ENCODE measurements around the gene CDC14A.

The CDC14A gene

DNA sequence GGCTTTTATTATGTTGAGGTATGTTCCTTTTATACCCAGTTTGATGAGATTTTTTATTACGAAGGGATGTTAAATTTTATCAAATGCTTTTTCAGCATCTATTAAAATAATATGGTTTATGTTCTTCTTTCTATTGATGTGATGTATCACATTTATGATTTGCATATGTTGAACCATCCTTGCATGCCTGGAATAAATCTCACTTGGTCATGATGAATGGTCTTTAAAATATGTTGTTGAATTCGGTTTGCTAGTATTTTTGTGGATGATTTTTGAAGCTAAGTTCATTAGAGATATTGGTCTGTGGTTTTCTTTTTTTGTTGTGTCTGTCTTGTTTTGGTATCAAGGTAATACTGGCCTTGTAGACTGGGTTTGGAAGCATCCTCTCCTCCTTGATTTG lies 199.7 kb downstream of the CDC14A start:
- Histone ChIP-seq H3K14ac (ENCODE audit: low read length in 2 of 2) (no peak overlapping the region), H4K91ac (ENCODE audit: low read length) (no peak overlapping the region), H2BK12ac (ENCODE audit: low read length in 2 of 2) (no peak overlapping the region), H3K36me3 (ENCODE audit: control insufficient read depth in 1 of 2, insufficient read depth in 2 of 2, low read depth in 1 of 2, low read length in 2 of 2) (no peaks in the 10 kb centered on the region), H3K18ac (ENCODE audit: low read depth in 1 of 2, low read length in 2 of 2) (no peak overlapping the region), H3K4ac (ENCODE audit: low read depth in 1 of 2, low read length in 2 of 2) (no peak overlapping the region), H3K79me1 (replicated peaks; ENCODE audit: low read length, poor library complexity, severe bottlenecking) (no peaks in the 10 kb centered on the region), H3K4me1 (ENCODE audit: control insufficient read depth, insufficient read depth, low read depth, low read length) (no peaks in the 10 kb centered on the region), H3K9ac (ENCODE audit: low read length) (no peak overlapping the region), H3K23ac (ENCODE audit: low read length in 2 of 2) (no peak overlapping the region), H3K27me3 (ENCODE audit: control insufficient read depth in 1 of 2, insufficient read depth in 1 of 2, low read length in 2 of 2) (no peaks in the 10 kb centered on the region), H2AK5ac (ENCODE audit: low read length, severe bottlenecking) (no peak overlapping the region), H4K8ac (ENCODE audit: low read length) (no peak overlapping the region), H2BK120ac (ENCODE audit: low read depth, low read length) (no peak overlapping the region), H2BK15ac (ENCODE audit: low read depth, poor library complexity, severe bottlenecking) (no peak overlapping the region), H3K4me3 (ENCODE audit: insufficient read depth in 1 of 2, low read depth in 1 of 2, low read length in 2 of 2) (no peak overlapping the region), H2AFZ (ENCODE audit: low read depth, low read length) (no peak overlapping the region), H3K9me3 (ENCODE audit: control insufficient read depth, low read length) (peaks cover 48% of the 10 kb centered on the region), H3K27ac (ENCODE audit: low read length, poor library complexity, severe bottlenecking) (no peak overlapping the region), H3K4me2 (ENCODE audit: low read length, poor library complexity, severe bottlenecking) (no peak overlapping the region), H2BK5ac (ENCODE audit: low read depth, low read length, poor library complexity, severe bottlenecking) (no peak overlapping the region)
- DNase-seq: no peak
- WGBS: 48% methylated on average over 1 of the region's 2 CpGs

GRCh38 chr1:100552922-100553321 lies 200.6 kb downstream of the CDC14A start:
- Histone ChIP-seq H3K4me3 (ENCODE audit: insufficient read depth in 1 of 2, low read depth in 1 of 2, low read length in 2 of 2) (no peak overlapping the region), H3K4me1 (ENCODE audit: control insufficient read depth, insufficient read depth, low read depth, low read length) (no peaks in the 10 kb centered on the region), H2BK15ac (ENCODE audit: low read depth, poor library complexity, severe bottlenecking) (no peak overlapping the region), H2AFZ (ENCODE audit: low read depth, low read length) (no peak overlapping the region), H3K18ac (ENCODE audit: low read depth in 1 of 2, low read length in 2 of 2) (no peak overlapping the region), H3K27me3 (ENCODE audit: control insufficient read depth in 1 of 2, insufficient read depth in 1 of 2, low read length in 2 of 2) (no peaks in the 10 kb centered on the region), H3K4ac (ENCODE audit: low read depth in 1 of 2, low read length in 2 of 2) (no peak overlapping the region), H3K14ac (ENCODE audit: low read length in 2 of 2) (no peak overlapping the region), H3K9me3 (ENCODE audit: control insufficient read depth, low read length) (peaks cover 51% of the 10 kb centered on the region), H3K79me1 (replicated peaks; ENCODE audit: low read length, poor library complexity, severe bottlenecking) (no peaks in the 10 kb centered on the region), H4K91ac (ENCODE audit: low read length) (no peak overlapping the region), H3K27ac (ENCODE audit: low read length, poor library complexity, severe bottlenecking) (no peak overlapping the region), H3K4me2 (ENCODE audit: low read length, poor library complexity, severe bottlenecking) (no peak overlapping the region), H3K9ac (ENCODE audit: low read length) (no peak overlapping the region), H4K8ac (ENCODE audit: low read length) (no peak overlapping the region), H2AK5ac (ENCODE audit: low read length, severe bottlenecking) (no peak overlapping the region), H2BK5ac (ENCODE audit: low read depth, low read length, poor library complexity, severe bottlenecking) (no peak overlapping the region), H2BK120ac (ENCODE audit: low read depth, low read length) (no peak overlapping the region), H3K23ac (ENCODE audit: low read length in 2 of 2) (no peak overlapping the region), H3K36me3 (ENCODE audit: control insufficient read depth in 1 of 2, insufficient read depth in 2 of 2, low read depth in 1 of 2, low read length in 2 of 2) (no peaks in the 10 kb centered on the region), H2BK12ac (ENCODE audit: low read length in 2 of 2) (no peak overlapping the region)
- no peak for DNase-seq
- no CpG with 5 or more reads among the region's 2 CpGs for WGBS

DNA sequence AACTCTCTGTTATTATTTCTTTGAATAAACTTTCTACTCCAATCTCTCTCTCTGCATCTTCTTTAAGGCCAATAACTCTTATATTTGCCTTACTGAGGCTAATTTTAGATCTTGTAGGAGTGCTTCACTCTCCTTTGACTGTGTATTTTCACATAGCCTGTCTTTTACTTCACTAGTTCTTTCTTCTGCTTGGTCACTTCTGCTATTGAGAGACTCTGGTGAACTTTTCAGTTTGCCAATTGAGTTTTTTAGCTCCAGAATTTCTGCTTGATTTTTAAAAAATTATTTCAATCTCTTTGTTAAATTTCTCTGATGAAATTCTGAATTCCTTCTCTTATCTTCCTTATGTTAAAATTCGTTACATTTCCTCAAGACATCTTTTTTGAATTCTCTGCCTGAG lies 203.9 kb downstream of the CDC14A start:
- Histone ChIP-seq H3K4me3 (ENCODE audit: insufficient read depth in 1 of 2, low read depth in 1 of 2, low read length in 2 of 2) (no peak overlapping the region), H3K27me3 (ENCODE audit: control insufficient read depth in 1 of 2, insufficient read depth in 1 of 2, low read length in 2 of 2) (no peaks in the 10 kb centered on the region), H2BK5ac (ENCODE audit: low read depth, low read length, poor library complexity, severe bottlenecking) (no peak overlapping the region), H3K4ac (ENCODE audit: low read depth in 1 of 2, low read length in 2 of 2) (no peak overlapping the region), H3K27ac (ENCODE audit: low read length, poor library complexity, severe bottlenecking) (no peak overlapping the region), H2BK12ac (ENCODE audit: low read length in 2 of 2) (no peak overlapping the region), H2BK15ac (ENCODE audit: low read depth, poor library complexity, severe bottlenecking) (no peak overlapping the region), H3K4me1 (ENCODE audit: control insufficient read depth, insufficient read depth, low read depth, low read length) (no peaks in the 10 kb centered on the region), H3K79me1 (replicated peaks; ENCODE audit: low read length, poor library complexity, severe bottlenecking) (no peaks in the 10 kb centered on the region), H2AK5ac (ENCODE audit: low read length, severe bottlenecking) (no peak overlapping the region), H3K9ac (ENCODE audit: low read length) (no peak overlapping the region), H3K23ac (ENCODE audit: low read length in 2 of 2) (no peak overlapping the region), H3K14ac (ENCODE audit: low read length in 2 of 2) (no peak overlapping the region), H4K8ac (ENCODE audit: low read length) (no peak overlapping the region), H4K91ac (ENCODE audit: low read length) (no peak overlapping the region), H3K4me2 (ENCODE audit: low read length, poor library complexity, severe bottlenecking) (no peak overlapping the region), H3K18ac (ENCODE audit: low read depth in 1 of 2, low read length in 2 of 2) (no peak overlapping the region), H2BK120ac (ENCODE audit: low read depth, low read length) (no peak overlapping the region), H2AFZ (ENCODE audit: low read depth, low read length) (no peak overlapping the region), H3K36me3 (ENCODE audit: control insufficient read depth in 1 of 2, insufficient read depth in 2 of 2, low read depth in 1 of 2, low read length in 2 of 2) (no peaks in the 10 kb centered on the region), H3K9me3 (ENCODE audit: control insufficient read depth, low read length) (peaks cover 48% of the 10 kb centered on the region)
- whole genome bisulfite sequencing: 67% methylated on average over 1 of the region's 1 CpG
- no peak for DNase-seq

DNA sequence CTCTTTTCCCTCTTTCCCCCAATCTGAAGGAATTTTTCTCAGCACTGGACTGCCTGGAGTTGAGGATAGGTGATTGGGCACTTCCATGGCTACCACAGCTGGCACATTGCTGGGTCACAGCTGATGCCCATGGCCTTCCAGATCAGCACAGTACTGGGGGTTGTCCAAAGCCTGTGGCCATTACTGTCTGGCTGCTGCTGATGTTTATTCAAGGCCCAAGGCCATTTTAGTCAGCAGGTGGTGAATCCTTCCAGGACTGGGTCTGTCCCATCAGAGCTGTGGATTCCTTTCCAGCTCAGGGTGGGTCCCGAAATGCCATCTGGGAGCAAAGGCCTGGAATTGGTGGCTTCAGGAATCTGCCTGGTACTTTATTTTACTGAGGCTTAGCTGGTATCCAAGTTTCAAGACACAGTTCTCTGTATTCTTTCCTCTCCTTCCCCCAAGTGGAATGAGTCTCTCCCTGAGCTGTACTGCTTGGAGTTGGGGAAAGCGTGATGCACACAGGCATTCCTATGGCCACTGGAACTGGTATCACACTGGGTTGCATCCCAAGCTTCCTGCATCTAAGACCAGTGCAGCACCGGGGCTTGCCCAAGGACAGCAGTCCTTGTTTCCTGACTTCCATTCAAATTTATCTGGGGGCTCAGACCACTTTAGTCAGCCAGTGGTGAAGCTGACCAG lies 204.8 kb downstream of the CDC14A start:
- Histone ChIP-seq H2BK12ac (ENCODE audit: low read length in 2 of 2) (no peak overlapping the region), H2BK15ac (ENCODE audit: low read depth, poor library complexity, severe bottlenecking) (no peak overlapping the region), H3K18ac (ENCODE audit: low read depth in 1 of 2, low read length in 2 of 2) (no peak overlapping the region), H2AK5ac (ENCODE audit: low read length, severe bottlenecking) (no peak overlapping the region), H3K14ac (ENCODE audit: low read length in 2 of 2) (no peak overlapping the region), H3K27ac (ENCODE audit: low read length, poor library complexity, severe bottlenecking) (no peak overlapping the region), H2BK5ac (ENCODE audit: low read depth, low read length, poor library complexity, severe bottlenecking) (no peak overlapping the region), H3K4me1 (ENCODE audit: control insufficient read depth, insufficient read depth, low read depth, low read length) (no peaks in the 10 kb centered on the region), H3K23ac (ENCODE audit: low read length in 2 of 2) (no peak overlapping the region), H3K4ac (ENCODE audit: low read depth in 1 of 2, low read length in 2 of 2) (no peak overlapping the region), H3K79me1 (replicated peaks; ENCODE audit: low read length, poor library complexity, severe bottlenecking) (no peaks in the 10 kb centered on the region), H3K4me3 (ENCODE audit: insufficient read depth in 1 of 2, low read depth in 1 of 2, low read length in 2 of 2) (no peak overlapping the region), H3K27me3 (ENCODE audit: control insufficient read depth in 1 of 2, insufficient read depth in 1 of 2, low read length in 2 of 2) (no peaks in the 10 kb centered on the region), H4K91ac (ENCODE audit: low read length) (no peak overlapping the region), H3K9me3 (ENCODE audit: control insufficient read depth, low read length) (peaks cover 41% of the 10 kb centered on the region), H4K8ac (ENCODE audit: low read length) (no peak overlapping the region), H3K9ac (ENCODE audit: low read length) (no peak overlapping the region), H2AFZ (ENCODE audit: low read depth, low read length) (no peak overlapping the region), H3K36me3 (ENCODE audit: control insufficient read depth in 1 of 2, insufficient read depth in 2 of 2, low read depth in 1 of 2, low read length in 2 of 2) (no peaks in the 10 kb centered on the region), H2BK120ac (ENCODE audit: low read depth, low read length) (no peak overlapping the region), H3K4me2 (ENCODE audit: low read length, poor library complexity, severe bottlenecking) (no peak overlapping the region)
- WGBS: 81% methylated on average over 3 of the region's 3 CpGs
- peak; percentile 5 for DNase-seq
